GM18858 (cell line): Measurements from ENCODE around the gene CYB561D2.

Source experiments
- ATAC-seq: cut with Tn5 transposase; IDR thresholded peaks from one replicate; pipeline ENCODE4 v1.9.1; 2021; ENCODE audit not compliant: unreplicated experiment

CYB561D2 gene

DNA sequence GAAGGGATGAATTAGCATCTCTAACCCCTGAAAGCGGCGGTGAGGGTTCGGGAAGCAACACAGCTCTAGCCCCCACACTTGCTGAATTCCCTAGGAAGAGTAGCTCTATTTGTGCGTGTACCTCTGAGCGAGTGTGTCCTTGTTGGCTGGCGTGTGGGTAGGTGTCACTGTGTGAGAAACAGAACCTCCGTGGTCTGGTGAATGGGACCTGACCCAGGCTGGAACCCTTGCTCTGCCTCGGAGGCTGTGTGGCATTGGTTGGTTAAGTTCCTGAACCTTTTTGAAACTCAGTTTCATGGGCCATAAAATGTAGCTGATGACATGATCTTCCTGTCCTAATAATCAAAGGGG is 9.1 kb downstream of the CYB561D2 start:
- ATAC-seq = no peak

DNA sequence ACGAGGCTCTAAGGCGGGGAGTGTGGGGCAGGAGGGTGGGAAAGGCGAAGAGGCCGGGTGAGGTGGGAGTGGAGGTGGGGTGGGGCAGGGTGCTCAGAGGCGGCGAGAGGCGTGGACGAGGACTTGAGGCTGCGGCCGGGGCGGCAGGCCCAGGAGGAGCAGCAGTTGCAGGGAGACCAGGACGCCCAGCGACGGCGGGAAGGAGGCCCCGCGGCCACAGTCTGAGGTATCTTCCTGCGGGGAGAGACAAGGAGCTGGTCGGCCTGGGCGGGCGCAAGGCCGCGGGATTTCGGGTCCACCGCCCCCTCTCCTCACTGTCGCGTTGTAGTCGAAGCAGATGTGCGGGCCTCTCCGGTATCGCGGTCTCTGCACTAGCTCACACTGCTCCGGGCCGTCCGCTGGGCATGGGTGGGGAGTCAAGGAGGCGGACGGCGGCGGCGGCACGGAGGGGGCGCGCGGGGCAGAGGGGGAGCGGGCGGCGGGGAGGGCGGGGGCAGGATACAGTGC is 14.0 kb downstream of the CYB561D2 start:
- ATAC-seq = no peak

DNA sequence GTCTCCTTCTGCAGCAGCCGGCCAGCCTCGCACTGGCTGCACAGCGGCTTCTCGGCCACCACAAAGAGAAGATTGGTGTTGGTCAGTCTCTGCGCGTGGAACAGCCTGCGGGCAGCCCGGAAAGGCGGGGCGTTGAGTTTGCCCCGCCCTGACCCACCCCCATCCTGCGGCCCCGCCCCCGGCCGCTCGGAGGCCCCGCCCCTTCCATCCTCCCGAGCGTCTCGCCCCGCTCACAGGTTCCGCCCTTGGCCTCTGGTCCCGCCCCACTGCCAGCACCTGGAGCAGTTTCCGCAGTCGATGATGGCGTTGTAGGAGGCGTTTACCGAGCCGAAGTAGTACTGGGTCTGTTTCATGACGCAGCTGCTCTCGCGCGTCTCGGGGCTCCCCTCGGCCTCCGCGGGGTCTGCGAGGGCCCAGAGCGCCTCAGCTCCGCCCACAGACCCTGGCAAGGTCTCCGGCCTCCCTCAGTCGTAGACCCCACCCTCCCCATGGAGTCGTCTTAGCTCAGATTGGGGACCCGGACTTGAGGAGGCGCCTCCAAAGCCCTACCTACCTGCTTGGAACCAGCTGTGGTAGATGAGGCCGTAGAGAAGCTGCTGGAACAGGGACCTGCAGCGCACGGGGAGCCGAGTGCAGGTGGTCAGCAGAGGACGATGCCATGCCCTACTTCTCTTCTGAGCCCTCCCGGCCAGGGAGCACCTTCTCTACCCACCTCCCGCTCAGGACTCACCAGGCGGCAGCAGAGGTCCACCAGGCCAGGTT is 14.6 kb downstream of the CYB561D2 start:
- peak; percentile 60 for ATAC-seq

DNA sequence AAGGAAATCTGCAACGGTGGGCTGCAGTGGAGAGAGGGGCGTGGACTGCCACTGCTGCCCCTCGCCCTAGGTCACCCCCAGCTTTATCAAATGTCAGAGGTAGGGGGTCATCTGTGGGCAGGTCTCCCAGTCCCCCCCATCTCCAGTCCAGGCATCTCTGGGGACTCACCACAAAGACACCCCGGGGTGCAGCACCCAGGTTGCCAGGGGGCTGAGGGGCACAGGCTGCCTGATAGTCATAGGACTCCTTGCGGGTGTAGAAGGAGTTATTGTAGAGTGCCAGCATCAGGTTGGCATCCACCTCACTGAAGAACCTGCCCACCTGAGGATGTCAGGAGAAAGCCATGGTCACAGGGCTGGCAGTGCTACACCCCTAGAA is 15.2 kb downstream of the CYB561D2 start:
- no peak for ATAC-seq

GRCh38 chr3:50369012-50369670 is 18.5 kb downstream of the CYB561D2 start:
- no peak for ATAC-seq

DNA sequence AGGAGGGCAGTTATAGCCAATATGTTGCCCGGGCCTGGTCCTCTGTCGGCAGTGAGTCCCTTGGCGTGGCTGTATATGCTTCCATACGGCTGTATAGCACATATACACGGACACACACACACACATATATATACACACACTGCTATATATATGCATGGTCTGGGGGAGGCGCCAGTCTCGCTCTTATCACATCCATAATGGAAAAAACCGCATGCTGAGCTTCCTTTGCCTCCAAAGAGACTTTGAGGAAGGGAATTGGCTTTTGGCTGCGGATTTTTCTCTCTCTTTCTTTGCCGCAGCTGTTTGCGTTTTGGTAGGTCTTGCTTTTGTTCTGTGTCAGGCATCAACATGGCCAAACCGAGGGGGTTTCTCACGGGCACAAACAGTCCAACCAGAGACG is 19.9 kb downstream of the CYB561D2 start:
- no peak for ATAC-seq

DNA sequence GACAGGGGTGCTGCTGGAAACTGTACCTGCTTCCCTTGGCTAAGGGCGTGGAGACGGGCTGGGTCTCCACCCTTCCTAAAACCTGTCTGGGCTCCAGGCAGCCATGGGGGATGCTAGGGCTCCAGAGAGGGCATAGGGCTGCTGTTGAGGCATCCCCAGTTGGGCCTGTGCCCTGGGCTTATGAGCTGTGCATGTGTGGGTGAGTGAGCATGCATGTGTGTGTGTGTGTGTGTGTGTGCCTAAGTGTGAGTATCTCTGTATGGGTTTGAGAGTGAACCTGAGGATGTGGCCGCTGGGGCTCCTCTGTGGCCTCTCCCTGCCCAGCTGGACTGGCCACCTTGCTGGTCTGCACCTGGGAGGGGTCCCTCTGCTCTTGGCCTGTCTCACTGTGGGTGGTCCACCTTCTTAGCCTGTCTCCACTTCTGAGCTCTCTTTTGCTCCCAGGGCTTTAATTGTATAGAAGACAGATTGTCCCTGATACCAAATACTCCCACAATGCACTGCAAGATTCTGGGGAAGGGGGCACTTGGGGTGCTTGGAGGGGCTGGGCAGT is 20.5 kb downstream of the CYB561D2 start:
- ATAC-seq = no peak

GRCh38 chr3:50372349-50372748 is 21.7 kb downstream of the CYB561D2 start:
- ATAC-seq = no peak

DNA sequence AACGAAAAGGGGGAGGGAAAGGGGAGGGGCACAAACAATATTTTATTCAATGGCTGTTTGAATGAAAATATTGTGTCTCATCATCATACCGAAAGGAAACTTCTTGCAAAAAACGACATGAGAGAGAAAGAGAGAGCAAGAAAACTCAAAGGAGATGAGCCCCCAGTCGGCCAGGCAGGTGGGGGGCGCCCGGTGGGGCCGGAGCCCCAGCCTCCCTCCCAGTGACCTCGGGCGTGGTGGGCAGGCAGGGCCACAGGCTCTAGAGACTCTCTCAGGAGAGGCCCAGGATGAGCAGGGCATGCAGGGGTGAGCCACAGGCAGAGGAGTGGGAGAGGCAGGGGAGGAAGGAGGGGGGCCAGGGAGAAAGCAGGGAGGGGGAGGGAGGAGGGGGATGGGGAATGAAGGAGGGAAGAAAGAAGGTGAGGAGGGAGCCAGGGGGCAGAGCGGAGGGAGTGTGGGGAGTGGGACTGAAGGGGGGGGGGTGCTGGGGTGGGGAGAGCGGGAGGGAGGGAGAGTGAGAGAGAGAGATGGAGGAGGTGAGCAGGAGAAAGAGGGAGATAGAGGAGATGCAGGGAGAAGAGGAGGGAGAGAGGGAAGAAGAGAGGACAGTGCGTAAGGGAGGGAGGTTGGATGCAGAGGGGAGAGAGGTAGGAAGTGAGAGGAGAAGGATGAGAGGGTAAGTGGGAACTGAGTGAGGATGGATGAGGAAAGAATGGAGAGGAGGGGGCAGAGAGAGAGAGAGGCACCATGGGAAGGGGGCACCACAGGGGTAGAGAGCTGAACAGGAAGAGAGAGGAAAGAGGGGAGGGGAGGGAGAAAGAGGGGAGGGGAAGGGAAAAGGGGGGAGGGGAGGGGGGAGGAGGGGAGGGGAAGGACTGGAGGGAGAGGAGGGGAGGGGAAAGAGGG is 22.7 kb downstream of the CYB561D2 start:
- ATAC-seq = no peak

DNA sequence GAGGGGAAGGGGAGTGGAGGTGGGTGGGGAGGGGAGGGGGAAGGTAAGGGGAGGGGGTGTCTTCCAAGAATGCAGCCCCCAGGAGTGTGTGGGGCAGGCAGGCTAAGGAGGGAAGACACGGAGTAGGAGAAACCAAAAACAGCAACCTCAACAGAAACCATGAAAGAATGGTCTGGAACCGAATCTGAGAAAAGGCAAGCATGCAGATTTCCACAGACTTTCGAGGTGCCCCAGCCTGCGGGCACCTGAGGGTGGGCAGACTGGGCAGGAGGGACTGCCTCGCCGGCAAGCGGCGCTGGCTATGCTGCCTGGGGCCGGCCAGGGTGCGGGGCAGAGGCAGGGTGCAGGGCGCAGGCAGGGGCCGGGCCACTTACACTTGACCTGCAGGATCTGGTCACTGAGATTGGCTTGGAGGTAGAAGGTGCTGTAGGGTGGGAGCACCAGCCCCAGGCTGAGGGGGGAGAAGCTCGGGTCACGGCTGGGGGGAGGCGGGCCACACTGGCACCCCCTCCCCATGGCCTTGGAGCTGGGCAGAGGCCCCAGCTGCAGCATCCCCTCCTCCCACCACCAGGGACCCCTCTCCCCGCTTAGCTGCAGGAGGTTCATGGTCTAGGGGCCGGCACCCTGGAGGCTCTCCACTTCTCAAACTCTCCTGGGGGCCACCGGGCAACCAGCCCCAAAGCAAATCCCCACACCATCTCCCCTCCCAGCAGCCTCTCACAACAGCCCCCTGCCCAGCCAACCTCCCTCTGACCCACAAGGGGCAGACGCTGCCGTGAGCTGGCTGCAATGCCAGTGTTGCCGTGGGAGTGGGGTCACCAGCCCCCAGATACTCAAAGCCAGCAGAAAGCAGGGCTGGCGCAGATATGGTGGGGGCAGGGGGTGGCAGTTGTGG is 23.9 kb downstream of the CYB561D2 start:
- ATAC-seq = no peak

- no peak for ATAC-seq
Observed at GRCh38 chr3:50375258-50375931, 24.7 kb downstream of the CYB561D2 start.

DNA sequence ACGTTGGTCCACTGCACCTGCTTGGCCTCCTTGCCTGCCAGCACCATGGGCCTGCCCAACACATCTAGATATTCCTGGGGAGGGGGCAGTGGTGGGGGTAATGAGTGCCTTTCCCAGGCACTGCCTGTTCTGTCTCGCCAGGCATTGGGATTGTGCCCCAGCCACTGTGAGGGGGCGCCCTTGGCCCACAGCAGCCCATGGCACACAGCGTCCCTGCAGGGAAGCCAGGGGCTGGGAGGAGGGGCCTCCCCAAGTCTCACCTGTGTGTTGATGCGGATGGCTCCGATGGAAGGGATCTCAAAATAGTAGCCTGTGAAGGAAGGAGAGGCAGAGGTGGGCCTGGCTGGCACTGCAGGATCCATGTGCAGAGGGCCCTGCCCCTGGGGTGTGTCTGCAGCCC is 27.4 kb downstream of the CYB561D2 start:
- no peak for ATAC-seq

DNA sequence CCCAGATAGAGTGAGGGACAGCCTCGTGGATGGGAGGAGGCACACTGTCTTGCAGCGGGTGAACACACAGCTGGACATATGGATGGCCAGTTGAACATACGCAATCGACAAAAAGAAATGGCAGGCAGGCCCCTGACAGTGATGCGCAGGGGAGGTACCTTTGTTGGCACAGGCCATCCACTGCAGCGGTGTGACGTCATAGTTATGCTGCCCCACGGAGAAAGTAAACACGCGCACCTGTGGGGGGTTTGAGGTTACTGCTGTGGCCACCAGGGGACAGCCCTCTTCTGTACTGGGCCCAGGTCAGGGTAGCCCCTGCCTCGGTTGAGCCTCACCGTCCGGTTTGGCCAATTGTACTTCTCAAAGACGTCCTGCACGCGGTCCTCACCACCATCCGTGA is 28.1 kb downstream of the CYB561D2 start:
- ATAC-seq = no peak

GRCh38 chr3:50380405-50381085 is 29.9 kb downstream of the CYB561D2 start:
- no peak for ATAC-seq

- ATAC-seq = no peak
Observed at GRCh38 chr3:50381383-50381782, 30.7 kb downstream of the CYB561D2 start.

DNA sequence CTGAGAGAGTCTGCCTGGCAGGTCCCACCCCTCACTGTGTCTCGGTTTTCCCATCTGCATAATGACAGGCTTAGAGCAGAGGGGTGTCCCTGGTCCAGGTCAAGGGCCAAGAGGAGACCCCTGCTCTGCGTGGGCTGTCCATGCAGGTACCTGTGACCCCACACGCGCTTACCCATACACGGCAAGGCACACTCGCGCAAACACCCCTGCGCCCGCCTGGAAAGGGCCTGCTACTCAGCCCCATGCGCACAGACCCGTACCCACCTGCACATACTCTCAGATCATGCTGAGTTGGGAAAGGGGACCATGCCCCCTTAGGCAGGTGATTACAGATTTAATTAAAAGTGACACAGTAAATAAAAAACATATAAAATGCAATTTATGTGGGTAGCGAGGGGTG is 32.1 kb downstream of the CYB561D2 start:
- ATAC-seq = no peak

DNA sequence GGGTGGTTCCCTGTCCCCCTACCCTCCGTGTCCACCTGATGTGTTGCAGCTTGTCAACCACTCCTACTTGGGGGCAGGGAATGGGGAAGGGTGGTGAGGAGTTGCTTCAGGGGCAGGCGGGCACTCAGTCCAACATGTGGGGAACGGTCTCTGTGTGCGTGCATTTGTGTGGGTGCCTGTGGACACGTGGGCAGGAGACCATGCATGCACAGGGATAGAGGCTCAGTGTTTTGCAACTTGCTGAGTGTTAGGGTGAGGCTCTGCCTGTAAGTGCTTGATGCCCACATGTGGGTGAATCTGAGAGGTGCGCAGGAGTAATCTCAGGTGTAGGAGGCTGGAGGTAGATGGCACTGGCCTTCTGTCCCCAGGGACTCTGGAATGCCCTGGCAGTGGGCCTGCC is 33.1 kb downstream of the CYB561D2 start:
- no peak for ATAC-seq

DNA sequence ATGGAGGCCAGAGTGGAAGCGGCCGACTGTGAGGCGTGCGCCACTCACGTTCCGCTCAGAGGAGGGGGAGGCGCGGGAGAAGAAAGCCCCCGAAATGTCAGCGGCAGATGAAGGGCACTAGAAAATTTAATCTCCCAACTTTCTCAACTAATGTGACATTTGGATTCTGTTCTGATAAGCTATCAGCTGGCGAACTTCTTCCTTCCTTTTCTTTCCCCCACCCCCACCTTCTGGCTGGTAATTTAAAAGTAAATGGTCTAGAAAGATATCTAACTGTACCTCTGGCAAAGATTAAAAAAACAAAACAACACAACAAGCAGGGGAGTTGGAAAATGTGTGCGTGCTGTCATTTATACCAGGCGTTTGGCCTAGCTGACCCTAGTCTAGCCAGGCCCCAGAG is 35.1 kb downstream of the CYB561D2 start:
- no peak for ATAC-seq

GRCh38 chr3:50388016-50388719 is 37.5 kb downstream of the CYB561D2 start:
- no peak for ATAC-seq
